Natural killer cell (primary cell): ENCODE results near the gene AADACL3. TPM values are rescaled to one million over a fixed set of nuclear protein-coding genes. Genes with fewer than 3 reads are reported as not detected.
"Not testable (repeated sequence)": the region's sequence is repeated elsewhere in the genome, so short reads cannot be mapped to it uniquely, and the experiment has no call there.

Source experiments
- ATAC-seq, 3 donors: fragments of 150-1000 bp in 2 of 3; fragments of 200-7000 bp in 1 of 3; cut with Tn5 transposase; 1 replicate in 1 of 3; 2 replicates in 2 of 3; pipeline ENCODE4 v1.10.0; 2021; ENCODE audit warnings: mild to moderate bottlenecking in 2 of 3, moderate library complexity in 2 of 3
- DNase-seq, 2 donors: peaks; one replicate each; pipeline versions ENCODE4 v3.0.0 to v3.0.0-alpha.2; 2013 to 2021; ENCODE audit warnings: mixed read lengths in 1 of 2
- H3K27ac ChIP-seq: one replicate; pipeline ENCODE4 v1.5.1; 2013; ENCODE audit warnings: mild to moderate bottlenecking, low read length
- H3K27me3 ChIP-seq: one replicate; pipeline ENCODE4 v1.6.1; 2013; ENCODE audit warnings: low read length; ENCODE audit not compliant: control insufficient read depth, insufficient read depth
- H3K36me3 ChIP-seq: one replicate; pipeline ENCODE4 v1.6.1; 2013; ENCODE audit warnings: low read length; ENCODE audit not compliant: control insufficient read depth, insufficient read depth
- H3K4me1 ChIP-seq: one replicate; pipeline ENCODE4 v1.6.1; 2013; ENCODE audit warnings: low read length; ENCODE audit not compliant: control insufficient read depth, insufficient read depth
- H3K4me3 ChIP-seq: one replicate; pipeline ENCODE4 v1.5.1; 2013; ENCODE audit warnings: low read length
- H3K9me3 ChIP-seq: one replicate; pipeline ENCODE4 v1.6.1; 2013; ENCODE audit warnings: low read length; ENCODE audit not compliant: control insufficient read depth, insufficient read depth
- H3K27ac Mint-ChIP-seq, 2 donors: one replicate each; pipeline ENCODE4 v1.8.0; 2022; ENCODE audit warnings: mild to moderate bottlenecking in 2 of 2, mixed read lengths in 2 of 2, moderate library complexity in 1 of 2
- H3K27me3 Mint-ChIP-seq, 2 donors: one replicate each; pipeline ENCODE4 v1.8.0; 2022; ENCODE audit warnings: low read depth in 2 of 2, mixed read lengths in 2 of 2
- H3K36me3 Mint-ChIP-seq: one replicate; pipeline ENCODE4 v1.8.0; 2022; ENCODE audit warnings: mixed read lengths
- H3K4me1 Mint-ChIP-seq, 2 donors: one replicate each; pipeline ENCODE4 v1.8.0; 2022; ENCODE audit warnings: mixed read lengths in 2 of 2
- H3K4me3 Mint-ChIP-seq: one replicate; pipeline ENCODE4 v1.8.0; 2022; ENCODE audit warnings: mild to moderate bottlenecking, moderate library complexity, mixed read lengths
- H3K9me3 Mint-ChIP-seq, 2 donors: one replicate each; pipeline ENCODE4 v1.8.0; 2022; ENCODE audit warnings: mixed read lengths in 2 of 2
- CTCF ChIP-seq: fragments of 200-600 bp; IDR thresholded peaks from one replicate; pipeline ENCODE4 v1.8.0; 2022; ENCODE audit warnings: antibody characterized with exemption
- WGBS: methylation state at CpG from one replicate; pipeline ENCODE4 v1.1.7; 2013; ENCODE audit warnings: missing lambda C conversion rate; ENCODE audit not compliant: insufficient coverage; 5-methylcytosine and 5-hydroxymethylcytosine counted together
- intact Hi-C: fragments of 100-400 bp; cut with micrococcal nuclease; formaldehyde crosslinking; loops from one replicate; pipeline ENCODE4 v1.14.2; 2022
- total RNA-seq, 4 donors: library from RNA; stranded (reverse); fragments of 120-200 nt in 1 of 4; gene quantifications; one replicate each; pipeline versions ENCODE4 v1.2.3 to v1.2.4, GENCODE V29; 2013 to 2022

Gene AADACL3
- total RNA-seq, 3 donors from 2014 or later (not counting 1 experiment from before 2014, with no cell fraction given), result not detected

DNA sequence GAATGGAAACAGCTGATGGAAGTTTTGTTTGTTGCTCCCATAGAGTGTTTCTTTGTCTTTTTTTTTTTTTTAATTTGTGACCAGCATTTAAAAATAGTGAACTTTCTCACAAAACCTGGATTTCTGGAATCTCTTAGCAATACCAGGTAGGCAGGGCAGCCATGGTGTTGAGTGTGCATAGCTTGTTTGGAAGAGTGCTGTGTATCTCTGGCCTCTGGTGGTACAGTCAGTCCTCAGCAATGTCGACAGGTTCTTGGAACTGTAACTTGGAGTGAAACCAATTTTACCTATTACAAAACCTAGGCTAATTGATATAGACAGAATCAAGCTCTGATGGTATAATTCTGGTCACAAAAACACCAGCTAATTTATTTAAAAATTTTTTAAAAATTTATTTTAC, 6.7 kb downstream of the AADACL3 start:
- Histone ChIP-seq H3K4me1 (no peaks in the 10 kb centered on the region), H3K27ac (no peak overlapping the region), H3K36me3 (no peaks in the 10 kb centered on the region), H3K9me3 (no peaks in the 10 kb centered on the region), H3K4me3 (no peak overlapping the region), H3K27me3 (no peaks in the 10 kb centered on the region)
- intact Hi-C loops, result no loop called here
- Mint-ChIP-seq H3K36me3 (no peaks in the 10 kb centered on the region), H3K4me3 (no peak overlapping the region), H3K4me1 (no peaks in the 10 kb centered on the region), H3K9me3 (no peaks in the 10 kb centered on the region), H3K27me3 (peaks cover 24 to 26% of the 10 kb centered on the region in 2 donors), H3K27ac (no peak overlapping the region)
- ATAC-seq, result no peak
- DNase-seq, result no peak
- TF ChIP-seq CTCF, result no peak
- WGBS, result no CpG with 5 or more reads among the region's 1 CpG

DNA sequence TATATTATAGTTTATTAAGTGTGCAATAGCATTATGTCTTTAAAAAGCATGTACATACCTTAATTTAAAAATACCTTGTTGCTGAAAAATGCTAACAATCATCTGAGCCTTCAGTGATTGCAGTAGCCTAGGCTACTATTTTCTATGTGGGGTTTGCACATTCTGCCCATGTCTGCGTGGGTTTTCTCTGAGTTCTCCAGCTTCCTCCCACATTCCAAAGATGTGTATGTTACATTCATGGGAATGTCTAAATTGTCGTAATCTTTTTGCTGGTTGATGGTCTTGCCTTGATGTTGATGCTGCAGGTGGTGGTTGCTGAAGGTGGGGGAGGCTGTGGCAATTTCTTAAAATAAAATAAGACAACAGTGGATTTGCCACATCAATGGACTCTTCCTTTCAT, 12.5 kb downstream of the AADACL3 start:
- DNase-seq (no peak), ATAC-seq (no peak)
- no peak for TF ChIP-seq CTCF
- H3K9me3 Mint-ChIP-seq, result peaks cover 2 to 4% of the 10 kb centered on the region in 2 donors
- intact Hi-C loops, result no loop called here
- Histone ChIP-seq H3K27ac (no peak overlapping the region), H3K4me1 (no peaks in the 10 kb centered on the region), H3K9me3 (no peaks in the 10 kb centered on the region), H3K4me3 (no peak overlapping the region), H3K36me3 (no peaks in the 10 kb centered on the region), H3K27me3 (no peaks in the 10 kb centered on the region)
- no peak overlapping the region for H3K27ac Mint-ChIP-seq
- no peaks in the 10 kb centered on the region for H3K36me3 Mint-ChIP-seq
- 100% methylated on average over 1 of the region's 2 CpGs for WGBS
- no peak overlapping the region for H3K4me3 Mint-ChIP-seq
- H3K27me3 Mint-ChIP-seq, result peaks cover 36 to 57% of the 10 kb centered on the region in 2 donors
- no peaks in the 10 kb centered on the region for H3K4me1 Mint-ChIP-seq

GRCh38 chr1:12730156-12730555, 14.2 kb downstream of the AADACL3 start:
- TF ChIP-seq CTCF, result no peak
- Histone ChIP-seq H3K4me1 (no peaks in the 10 kb centered on the region), H3K27me3 (no peaks in the 10 kb centered on the region), H3K36me3 (no peaks in the 10 kb centered on the region), H3K9me3 (no peaks in the 10 kb centered on the region), H3K4me3 (no peak overlapping the region), H3K27ac (no peak overlapping the region)
- intact Hi-C loops, result no loop called here
- H3K4me1 Mint-ChIP-seq, result no peaks in the 10 kb centered on the region
- ATAC-seq, result no peak
- peaks cover 2 to 4% of the 10 kb centered on the region in 2 donors for H3K9me3 Mint-ChIP-seq
- 80% methylated on average over 1 of the region's 1 CpG for WGBS
- no peak for DNase-seq
- H3K27ac Mint-ChIP-seq, result no peak overlapping the region
- H3K36me3 Mint-ChIP-seq, result no peaks in the 10 kb centered on the region
- no peak overlapping the region for H3K4me3 Mint-ChIP-seq
- peaks cover 33 to 66% of the 10 kb centered on the region in 2 donors for H3K27me3 Mint-ChIP-seq

- H3K9me3 ChIP-seq, H3K27ac Mint-ChIP-seq, DNase-seq, H3K27ac ChIP-seq, H3K9me3 Mint-ChIP-seq, H3K4me1 Mint-ChIP-seq, H3K4me3 ChIP-seq, ATAC-seq, intact Hi-C loops, H3K4me3 Mint-ChIP-seq, H3K27me3 ChIP-seq, H3K36me3 ChIP-seq, H3K4me1 ChIP-seq, H3K36me3 Mint-ChIP-seq: not testable (repeated sequence)
- 100% methylated on average over 1 of the region's 2 CpGs for WGBS
- peaks cover 37 to 70% of the 10 kb centered on the region in 2 donors for H3K27me3 Mint-ChIP-seq
These were observed 15.2 kb downstream of the AADACL3 start for GRCh38 chr1:12731084-12731483.
